ENCODE data around the gene USF3.
"Not testable (repeated sequence)": the region's sequence is repeated elsewhere in the genome, so short reads cannot be mapped to it uniquely, and the experiment has no call there.

USF3 gene

DNA sequence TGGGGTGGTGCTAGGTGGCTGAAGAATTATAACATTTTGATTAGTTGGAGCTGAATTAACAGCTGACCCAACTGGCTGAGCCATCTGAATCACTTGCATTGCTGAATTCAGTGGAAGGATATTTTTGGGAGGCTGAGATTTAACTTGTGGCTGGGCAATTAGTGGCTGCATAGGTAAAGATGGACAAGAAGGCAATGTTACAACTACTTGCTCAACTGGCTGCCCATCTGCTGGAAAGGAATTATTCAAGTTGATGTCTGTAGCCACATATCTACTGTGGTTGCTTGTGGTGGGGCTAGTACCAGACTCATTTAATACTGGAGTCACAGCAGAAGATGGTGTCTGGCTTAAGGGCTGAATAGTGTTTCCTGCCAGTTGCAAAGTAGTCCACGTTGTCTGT is 36.4 kb downstream of the USF3 start:
- Mint-ChIP-seq H3K4me3 (no peak overlapping the region), H3K27ac (no peak overlapping the region), H3K9me3 (peaks cover 0 to 9% of the 10 kb centered on the region in 2 donors), H3K4me1 (ENCODE audit: low read depth in 2 of 2) (peaks cover 5 to 6% of the 10 kb centered on the region in 2 donors), H3K36me3 (ENCODE audit: insufficient read depth) (peaks cover 61% of the 10 kb centered on the region), H3K27me3 (no peaks in the 10 kb centered on the region)
- no peak for ATAC-seq (replicated peaks)
- no peak for DNase-seq

DNA sequence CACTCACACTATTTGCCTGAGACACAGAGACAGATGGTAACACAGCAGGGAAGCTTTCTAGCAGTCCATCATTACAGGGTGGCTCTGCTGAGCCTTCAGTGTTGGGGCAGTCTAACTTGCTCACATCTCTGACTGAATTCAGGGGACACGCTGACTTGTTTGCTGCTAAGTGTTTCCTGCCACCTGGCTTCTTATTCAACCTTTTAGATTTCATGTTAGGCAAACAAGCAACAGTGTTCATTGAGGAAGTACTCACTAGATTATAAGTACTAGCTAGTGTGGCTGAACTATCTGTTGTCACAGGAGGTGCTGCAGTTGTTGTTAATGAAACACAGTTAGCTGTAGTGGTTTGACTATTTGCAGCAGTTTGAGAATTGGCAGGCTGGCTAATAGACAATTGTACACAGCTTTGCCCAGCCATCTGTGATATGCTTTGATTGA is 37.3 kb downstream of the USF3 start:
- ATAC-seq (replicated peaks), result peak; percentile 19
- H3K27ac Mint-ChIP-seq, result no peak overlapping the region

DNA sequence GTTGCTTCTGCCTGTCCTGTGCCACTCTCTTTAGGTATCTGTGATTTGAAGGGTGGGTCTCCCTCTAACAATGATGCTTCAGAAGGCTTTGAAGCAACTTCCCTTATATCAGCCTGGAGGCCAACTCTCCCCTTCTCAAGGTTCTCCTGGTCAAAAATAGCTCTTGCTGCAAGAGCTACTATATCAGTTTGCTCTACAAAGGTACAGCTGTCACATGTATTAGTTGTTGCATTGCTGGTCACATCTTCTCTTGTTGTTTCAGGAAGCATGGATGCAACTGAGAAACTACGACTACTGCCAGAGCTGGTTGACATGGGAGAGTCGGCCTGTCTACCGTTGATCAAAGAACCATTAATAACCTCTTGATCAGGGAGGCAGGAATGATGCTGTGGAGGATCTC is 38.3 kb downstream of the USF3 start:
- no peaks in the 10 kb centered on the region for H3K27me3 Mint-ChIP-seq
- H3K4me3 Mint-ChIP-seq, result no peak overlapping the region
- no peak overlapping the region for H3K27ac Mint-ChIP-seq
- H3K36me3 Mint-ChIP-seq (ENCODE audit: insufficient read depth), result peaks cover 50% of the 10 kb centered on the region
- ATAC-seq (replicated peaks) (no peak), DNase-seq (no peak)
- H3K9me3 Mint-ChIP-seq, result peaks cover 0 to 9% of the 10 kb centered on the region in 2 donors
- H3K4me1 Mint-ChIP-seq (ENCODE audit: low read depth in 2 of 2), result peaks cover 2 to 3% of the 10 kb centered on the region in 2 donors

More for the DNA sequence above, 37.3 kb downstream of the USF3 start:
- Mint-ChIP-seq H3K27me3 (no peaks in the 10 kb centered on the region), H3K4me3 (peak overlapping the region in 1 of 2 donors; percentile 3), H3K36me3 (ENCODE audit: insufficient read depth) (peaks cover 55% of the 10 kb centered on the region), H3K4me1 (ENCODE audit: low read depth in 2 of 2) (peaks cover 2 to 3% of the 10 kb centered on the region in 2 donors), H3K9me3 (peaks cover 0 to 9% of the 10 kb centered on the region in 2 donors)
- no peak for DNase-seq

- Mint-ChIP-seq H3K36me3 (ENCODE audit: insufficient read depth) (peaks cover 24% of the 10 kb centered on the region), H3K27me3 (no peaks in the 10 kb centered on the region), H3K4me3 (no peak overlapping the region), H3K27ac (peak overlapping the region in 1 of 2 donors; percentile 45), H3K9me3 (peaks cover 0 to 9% of the 10 kb centered on the region in 2 donors), H3K4me1 (ENCODE audit: low read depth in 2 of 2) (peaks cover 2 to 3% of the 10 kb centered on the region in 2 donors)
- DNase-seq, result no peak
- ATAC-seq (replicated peaks), result no peak
Observed at GRCh38 chr3:113654851-113655250, 41.6 kb downstream of the USF3 start.

GRCh38 chr3:113654310-113654709 is 42.1 kb downstream of the USF3 start:
- H3K4me1 Mint-ChIP-seq (ENCODE audit: low read depth in 2 of 2), result peaks cover 0 to 3% of the 10 kb centered on the region in 2 donors
- H3K9me3 Mint-ChIP-seq, result peaks cover 0 to 9% of the 10 kb centered on the region in 2 donors
- H3K36me3 Mint-ChIP-seq (ENCODE audit: insufficient read depth), result peaks cover 19% of the 10 kb centered on the region
- DNase-seq (no peak), ATAC-seq (replicated peaks) (no peak)
- H3K27ac Mint-ChIP-seq, result no peak overlapping the region
- H3K4me3 Mint-ChIP-seq, result no peak overlapping the region
- no peaks in the 10 kb centered on the region for H3K27me3 Mint-ChIP-seq

GRCh38 chr3:113649174-113649845 is 47.1 kb downstream of the USF3 start:
- ATAC-seq (replicated peaks) (no peak), DNase-seq (no peak)
- no peak overlapping the region for H3K4me3 Mint-ChIP-seq
- no peaks in the 10 kb centered on the region for H3K4me1 Mint-ChIP-seq (ENCODE audit: low read depth in 2 of 2)
- H3K9me3 Mint-ChIP-seq, result peaks cover 0 to 7% of the 10 kb centered on the region in 2 donors
- no peaks in the 10 kb centered on the region for H3K27me3 Mint-ChIP-seq
- no peak overlapping the region for H3K27ac Mint-ChIP-seq
- peaks cover 15% of the 10 kb centered on the region for H3K36me3 Mint-ChIP-seq (ENCODE audit: insufficient read depth)

- Mint-ChIP-seq H3K27ac (no peak overlapping the region), H3K4me1 (ENCODE audit: low read depth in 2 of 2) (no peaks in the 10 kb centered on the region), H3K4me3 (no peak overlapping the region), H3K9me3 (peaks cover 0 to 13% of the 10 kb centered on the region in 2 donors), H3K36me3 (ENCODE audit: insufficient read depth) (peaks cover 14% of the 10 kb centered on the region), H3K27me3 (no peaks in the 10 kb centered on the region)
- no peak for DNase-seq
- ATAC-seq (replicated peaks), result no peak
Observed at GRCh38 chr3:113648524-113648923, 47.9 kb downstream of the USF3 start.

GRCh38 chr3:113643583-113643982 is 52.9 kb downstream of the USF3 start:
- no peak for DNase-seq
- no peaks in the 10 kb centered on the region for H3K4me1 Mint-ChIP-seq (ENCODE audit: low read depth in 2 of 2)
- ATAC-seq (replicated peaks), result no peak
- peaks cover 5% of the 10 kb centered on the region for H3K36me3 Mint-ChIP-seq (ENCODE audit: insufficient read depth)
- H3K27ac Mint-ChIP-seq, result no peak overlapping the region
- H3K9me3 Mint-ChIP-seq, result peaks cover 0 to 13% of the 10 kb centered on the region in 2 donors
- no peak overlapping the region for H3K4me3 Mint-ChIP-seq
- H3K27me3 Mint-ChIP-seq, result no peaks in the 10 kb centered on the region

GRCh38 chr3:113638910-113639309 is 57.5 kb downstream of the USF3 start:
- peaks cover 0 to 2% of the 10 kb centered on the region in 2 donors for H3K9me3 Mint-ChIP-seq
- H3K27me3 Mint-ChIP-seq, result no peaks in the 10 kb centered on the region
- H3K4me3 Mint-ChIP-seq, result no peak overlapping the region
- H3K27ac Mint-ChIP-seq, result no peak overlapping the region
- no peaks in the 10 kb centered on the region for H3K36me3 Mint-ChIP-seq (ENCODE audit: insufficient read depth)
- no peaks in the 10 kb centered on the region for H3K4me1 Mint-ChIP-seq (ENCODE audit: low read depth in 2 of 2)
- ATAC-seq (replicated peaks) (no peak), DNase-seq (no peak)

GRCh38 chr3:113637756-113638155 is 58.7 kb downstream of the USF3 start:
- Mint-ChIP-seq H3K27ac (no peak overlapping the region), H3K4me1 (ENCODE audit: low read depth in 2 of 2) (no peaks in the 10 kb centered on the region), H3K27me3 (no peaks in the 10 kb centered on the region), H3K36me3 (ENCODE audit: insufficient read depth) (no peaks in the 10 kb centered on the region), H3K9me3 (no peaks in the 10 kb centered on the region), H3K4me3 (no peak overlapping the region)
- ATAC-seq (replicated peaks), result no peak
- no peak for DNase-seq

DNA sequence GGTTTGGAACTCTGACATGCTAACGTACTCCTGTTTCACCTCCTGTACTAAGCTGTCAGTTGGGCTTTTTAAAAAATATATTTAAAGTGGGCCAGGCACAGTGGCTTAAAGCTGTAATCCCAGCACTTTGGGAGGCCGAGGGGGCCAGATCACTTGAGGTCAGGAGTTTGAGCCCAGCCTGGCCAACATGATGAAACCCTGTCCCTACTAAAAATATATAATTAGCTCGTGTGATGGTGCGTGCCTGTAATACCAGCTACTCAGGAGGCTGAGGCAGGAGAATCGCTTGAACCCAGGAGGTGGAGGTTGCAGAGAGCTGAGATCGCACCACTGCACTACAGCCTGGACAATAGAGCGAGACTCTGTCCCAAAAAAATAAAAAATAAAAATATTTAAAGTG is 60.4 kb downstream of the USF3 start:
- H3K27ac Mint-ChIP-seq; H3K4me1 Mint-ChIP-seq (ENCODE audit: low read depth in 2 of 2); ATAC-seq (replicated peaks); H3K36me3 Mint-ChIP-seq (ENCODE audit: insufficient read depth); H3K4me3 Mint-ChIP-seq; DNase-seq; H3K27me3 Mint-ChIP-seq; H3K9me3 Mint-ChIP-seq: not testable (repeated sequence)

DNA sequence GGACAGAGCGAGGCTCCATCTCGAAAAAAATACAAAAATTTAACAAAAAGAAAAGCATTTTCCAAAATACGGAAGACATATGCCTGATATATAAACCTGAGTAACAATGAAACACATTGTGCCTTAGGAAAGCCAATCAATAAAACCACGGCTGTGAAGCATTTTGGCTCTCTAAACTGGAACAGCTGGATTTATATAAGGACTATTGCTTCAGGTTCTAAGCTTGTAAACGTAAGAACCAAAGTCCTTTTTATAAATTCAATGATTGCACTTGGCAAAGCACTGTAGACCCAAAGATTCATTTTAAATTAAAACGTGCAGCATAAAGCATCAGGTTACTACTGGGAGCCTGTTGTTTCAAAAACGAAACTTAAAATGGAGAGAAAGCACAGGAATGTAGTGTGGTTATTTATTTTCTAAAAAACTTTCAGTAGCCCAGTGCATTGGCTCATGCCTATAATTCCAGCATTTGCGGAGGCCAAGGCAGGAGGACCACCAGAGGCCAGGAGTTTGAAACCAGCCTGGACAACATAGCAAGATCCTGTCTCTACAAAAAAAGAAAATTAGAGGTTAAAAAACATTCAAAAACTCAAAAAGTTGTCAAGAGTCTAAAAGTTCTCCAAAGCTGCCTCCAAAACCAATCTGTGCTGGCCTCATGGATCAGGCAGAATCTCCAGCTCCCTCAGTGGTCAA is 61.5 kb downstream of the USF3 start:
- ATAC-seq (replicated peaks), result no peak

GRCh38 chr3:113631573-113631972 is 64.9 kb downstream of the USF3 start:
- H3K9me3 Mint-ChIP-seq, result no peaks in the 10 kb centered on the region
- H3K27ac Mint-ChIP-seq, result peak overlapping the region; percentile 49 to 66
- ATAC-seq (replicated peaks) (no peak), DNase-seq (no peak)
- no peak overlapping the region for H3K4me3 Mint-ChIP-seq
- H3K27me3 Mint-ChIP-seq, result no peaks in the 10 kb centered on the region
- peaks cover 21% of the 10 kb centered on the region for H3K36me3 Mint-ChIP-seq (ENCODE audit: insufficient read depth)
- H3K4me1 Mint-ChIP-seq (ENCODE audit: low read depth in 2 of 2), result peaks cover 0 to 2% of the 10 kb centered on the region in 2 donors

More for the DNA sequence above, 61.5 kb downstream of the USF3 start:
- DNase-seq, result no peak
- Mint-ChIP-seq H3K9me3 (no peaks in the 10 kb centered on the region), H3K4me3 (no peak overlapping the region), H3K4me1 (ENCODE audit: low read depth in 2 of 2) (no peaks in the 10 kb centered on the region), H3K27ac (peak overlapping the region in 1 of 2 donors; percentile 41), H3K36me3 (ENCODE audit: insufficient read depth) (peaks cover 3% of the 10 kb centered on the region), H3K27me3 (no peaks in the 10 kb centered on the region)

DNA sequence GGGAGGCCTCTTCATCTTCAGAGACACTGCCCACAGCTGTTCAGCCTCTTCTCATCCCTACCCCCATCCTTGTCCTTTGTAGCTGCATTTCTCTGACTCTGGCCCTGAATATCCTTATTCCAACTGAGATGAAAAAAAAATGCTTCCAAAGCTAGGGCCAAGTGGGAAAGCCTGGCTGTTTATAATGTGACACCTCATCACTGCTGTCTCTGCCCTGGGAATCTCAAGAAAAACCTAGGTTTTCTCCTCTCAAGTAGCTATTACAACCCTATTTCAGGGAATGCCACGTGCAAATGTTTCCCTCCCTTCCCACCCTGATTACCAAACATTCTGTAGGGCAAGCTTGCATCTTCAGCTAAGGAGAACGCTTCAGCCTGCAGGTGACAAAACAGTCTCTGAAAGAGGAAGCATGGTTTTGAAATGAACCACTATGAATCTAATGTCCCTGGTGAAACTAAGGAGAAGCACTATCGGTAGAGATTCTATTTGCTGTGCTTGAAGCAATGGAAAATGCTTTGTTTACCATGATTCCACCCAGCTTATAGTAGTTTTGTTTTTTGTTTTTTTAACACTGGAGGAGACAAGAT is 65.4 kb downstream of the USF3 start:
- Mint-ChIP-seq H3K4me1 (ENCODE audit: low read depth in 2 of 2) (peaks cover 0 to 2% of the 10 kb centered on the region in 2 donors), H3K27ac (peak overlapping the region; percentile 49 to 66), H3K4me3 (no peak overlapping the region), H3K27me3 (no peaks in the 10 kb centered on the region), H3K36me3 (ENCODE audit: insufficient read depth) (peaks cover 25% of the 10 kb centered on the region), H3K9me3 (no peaks in the 10 kb centered on the region)
- DNase-seq, result no peak
- ATAC-seq (replicated peaks), result no peak
